DMS153 treated with DMSO at 0.1 percent for 48 hours (cell line): ENCODE results near the gene RANGRF.

ENCODE experiments used
- DNase-seq: peaks from one replicate; lab custom pipeline; 2025; ENCODE audit not compliant: unreplicated experiment; lab: John Stamatoyannopoulos, UW

The RANGRF gene

DNA sequence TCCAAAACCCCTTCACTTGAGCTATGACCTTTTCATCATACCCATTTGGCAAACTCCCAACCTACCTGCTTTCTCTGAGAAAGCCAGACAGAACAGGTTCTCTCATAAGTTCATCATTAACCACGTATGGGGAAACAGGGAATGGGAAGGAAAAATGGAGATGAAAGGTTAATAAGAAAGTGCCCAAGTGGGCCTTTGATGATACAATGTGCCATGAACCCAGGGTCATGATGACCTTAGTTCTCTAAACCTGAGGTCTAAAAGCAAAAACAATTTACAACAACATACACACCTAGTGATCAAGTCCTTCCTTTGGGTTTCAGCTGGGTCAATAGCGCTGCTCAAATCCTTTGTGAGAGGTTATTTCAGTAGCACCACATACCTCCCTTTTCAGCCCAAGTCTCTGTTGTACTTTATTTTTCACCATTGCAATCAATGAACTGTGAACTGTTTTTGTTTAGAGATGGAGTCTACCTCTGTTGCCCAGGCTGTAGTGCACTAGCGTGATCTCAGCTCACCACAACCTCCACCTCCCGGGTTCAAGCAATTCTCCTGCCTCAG lies 14.5 kb upstream of the RANGRF start:
- no peak for DNase-seq

DNA sequence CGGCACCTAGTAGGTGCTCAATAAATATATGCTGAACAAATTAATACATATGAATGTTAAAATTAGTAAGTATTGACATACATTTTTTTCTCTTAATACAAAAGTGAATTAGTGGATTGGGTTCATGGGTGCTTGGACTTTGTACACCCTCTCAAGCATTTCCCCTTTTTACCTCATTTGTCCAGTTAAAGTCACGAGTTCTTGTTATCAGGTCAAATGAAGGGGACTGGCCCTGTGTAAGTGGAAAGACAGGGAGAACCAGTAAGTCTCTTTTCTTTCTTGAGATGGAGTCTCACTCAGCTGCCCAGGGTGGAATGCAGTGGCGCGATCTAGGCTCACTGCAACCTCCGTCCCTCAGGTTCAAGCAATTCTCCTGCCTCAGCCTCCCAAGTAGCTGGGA lies 13.7 kb upstream of the RANGRF start:
- no peak for DNase-seq

DNA sequence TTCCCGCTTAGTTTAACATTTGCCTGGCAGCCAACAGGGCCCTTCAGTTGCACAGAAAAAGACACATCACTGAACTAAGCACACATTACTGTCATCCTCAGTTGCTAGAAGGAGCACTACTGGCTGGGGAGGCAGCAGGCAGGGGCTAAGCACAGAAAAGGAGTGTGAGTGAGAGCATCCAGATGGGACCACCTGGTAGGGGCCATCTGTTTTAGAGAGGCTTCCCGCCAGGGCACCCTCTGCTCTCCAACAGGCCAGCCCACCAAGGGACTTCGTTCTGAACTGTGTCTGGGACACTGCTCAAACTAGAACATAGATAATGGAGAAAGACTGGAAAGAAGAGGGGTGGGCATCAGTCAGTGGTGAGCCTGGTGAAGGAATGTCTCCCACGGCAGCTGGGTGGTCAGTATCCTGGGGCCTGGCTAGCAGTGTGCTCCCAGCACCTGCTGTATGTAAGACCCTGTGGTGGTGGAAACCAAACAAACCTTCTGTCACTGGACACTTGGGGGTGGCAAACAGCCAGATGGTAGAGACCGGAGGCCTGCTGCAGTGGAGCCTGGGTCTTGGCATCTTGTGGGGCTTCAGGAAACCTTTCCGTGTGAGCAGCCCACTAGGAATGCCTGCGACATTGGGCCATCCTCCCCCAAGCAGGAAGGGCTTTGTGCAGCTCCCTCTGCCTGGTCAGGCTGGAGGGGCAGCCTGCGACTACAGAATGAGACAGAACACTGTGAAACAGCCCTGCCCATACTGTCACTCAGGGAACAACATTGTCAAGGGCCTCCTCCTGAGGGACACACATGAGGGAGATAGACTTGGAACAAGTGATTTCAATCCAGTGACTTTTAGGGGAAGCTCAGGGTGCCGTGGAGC lies 12.8 kb upstream of the RANGRF start:
- DNase-seq: no peak

DNA sequence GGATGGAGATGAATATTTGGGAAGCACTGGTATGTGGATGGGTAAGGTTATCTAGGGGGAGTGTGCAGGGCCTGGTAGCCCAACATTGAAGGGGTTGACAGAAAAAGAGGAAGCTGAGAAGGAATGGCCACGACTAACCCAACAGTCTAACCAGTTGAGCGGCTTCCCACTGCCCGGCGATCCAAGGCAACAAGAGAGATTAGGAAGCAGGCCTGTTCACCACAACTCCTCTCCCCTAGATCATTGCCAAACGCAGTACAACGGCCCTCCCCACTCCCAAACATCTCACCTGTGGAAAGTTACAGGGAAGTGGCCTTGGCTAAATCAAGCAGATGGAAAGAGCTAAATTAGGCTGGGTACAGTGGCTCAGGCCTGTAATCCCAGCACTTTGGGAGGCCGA lies 11.2 kb upstream of the RANGRF start:
- DNase-seq: no peak

DNA sequence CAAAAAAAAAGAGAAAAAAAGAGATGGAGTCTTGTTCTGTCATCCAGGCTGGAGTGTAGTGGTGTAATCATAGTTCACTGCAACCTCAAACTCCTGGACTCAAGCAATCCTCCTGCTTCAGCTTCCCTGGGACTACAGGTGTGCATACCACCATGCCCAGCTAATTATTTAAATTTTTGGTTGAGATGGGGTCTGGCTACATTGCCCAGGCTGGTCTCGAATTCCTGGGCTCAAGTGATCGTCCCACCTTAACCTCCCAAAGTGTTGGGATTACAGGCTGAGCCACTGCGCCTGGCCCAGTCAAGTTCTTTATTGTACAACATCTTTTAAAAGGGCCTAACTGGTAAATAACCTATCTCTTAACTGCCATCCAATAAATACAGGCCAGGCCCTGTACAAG lies 6.1 kb upstream of the RANGRF start:
- DNase-seq: no peak

DNA sequence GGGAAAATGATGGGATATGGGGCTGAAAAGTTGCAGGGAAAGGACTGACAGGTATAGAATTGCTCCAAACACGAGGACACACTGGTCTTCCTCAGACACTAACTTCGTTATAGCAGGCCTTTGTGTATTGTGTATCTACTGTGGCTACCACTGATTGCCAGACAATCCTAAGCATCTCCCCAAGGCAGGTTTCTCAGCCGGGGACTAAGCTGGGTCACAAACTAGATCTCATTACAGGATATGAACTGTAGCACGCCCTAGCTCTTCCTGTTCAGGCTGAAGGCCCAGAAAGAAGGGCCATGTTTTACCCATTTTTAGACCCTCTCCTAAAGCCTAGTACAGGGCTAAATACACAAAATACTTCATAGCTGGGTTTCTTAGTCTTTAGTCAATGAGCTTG lies 5.1 kb upstream of the RANGRF start:
- no peak for DNase-seq

DNA sequence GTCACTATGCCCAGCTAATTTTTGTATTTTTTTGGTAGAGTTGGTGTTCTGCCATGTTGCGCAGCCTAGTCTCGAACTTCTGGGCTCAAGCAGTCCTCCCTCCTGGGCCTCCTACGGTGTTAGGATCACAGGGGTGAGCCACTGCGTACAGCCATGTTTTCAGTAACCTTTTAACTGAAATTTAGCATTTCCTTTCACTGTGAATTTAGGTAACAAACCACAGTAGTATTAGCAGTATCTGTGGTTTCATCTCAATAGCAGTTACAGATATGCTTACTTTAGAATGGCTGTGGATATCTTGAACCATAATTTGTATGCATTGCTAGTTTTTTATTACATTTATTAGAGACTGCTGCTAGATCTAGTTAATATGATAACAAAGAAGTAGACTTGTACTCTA lies 4.3 kb upstream of the RANGRF start:
- no peak for DNase-seq

DNA sequence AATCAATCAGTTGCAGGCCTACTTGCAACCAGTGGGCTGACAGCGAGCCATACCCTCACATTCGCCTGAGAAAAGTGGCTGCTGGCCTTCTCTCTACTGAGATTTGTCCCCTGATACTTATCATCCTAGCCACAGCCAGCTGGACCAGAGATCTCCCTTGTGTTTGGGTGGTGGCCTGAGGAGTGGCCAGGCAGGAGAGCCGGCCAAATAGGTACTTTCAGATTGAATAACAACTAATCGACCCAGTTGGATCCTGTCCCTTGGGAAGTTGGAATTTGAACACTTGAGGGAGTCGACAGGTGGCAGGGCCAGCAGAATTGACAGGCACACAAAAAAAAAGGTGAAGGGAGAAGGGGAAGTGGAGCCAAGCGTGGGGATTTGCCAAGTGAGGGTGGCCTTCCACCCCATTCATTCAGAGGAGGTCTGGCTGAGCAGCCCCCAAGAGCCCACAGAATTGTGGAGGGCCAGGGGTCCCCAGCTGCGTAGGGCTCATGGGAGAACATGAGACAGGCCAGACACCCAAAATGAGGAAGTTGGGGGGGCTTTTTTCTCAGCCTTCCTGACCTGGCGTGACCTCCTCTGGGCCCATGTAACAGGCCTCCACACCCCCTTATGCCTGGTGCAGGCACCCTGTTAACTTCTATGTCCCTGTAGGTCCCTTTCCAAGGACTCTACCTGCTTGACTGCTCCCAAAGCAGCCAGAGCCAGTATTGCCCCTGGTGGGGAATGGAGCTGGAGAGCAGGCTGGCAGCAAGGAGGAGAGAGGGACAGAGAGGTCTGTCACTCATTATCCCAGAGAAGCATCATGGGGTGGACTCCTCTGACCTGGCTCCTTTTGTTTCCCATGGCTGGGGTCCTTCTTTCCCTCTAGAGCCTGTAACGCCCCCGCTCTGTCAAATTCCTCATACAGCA lies 2.9 kb upstream of the RANGRF start:
- DNase-seq: no peak

DNA sequence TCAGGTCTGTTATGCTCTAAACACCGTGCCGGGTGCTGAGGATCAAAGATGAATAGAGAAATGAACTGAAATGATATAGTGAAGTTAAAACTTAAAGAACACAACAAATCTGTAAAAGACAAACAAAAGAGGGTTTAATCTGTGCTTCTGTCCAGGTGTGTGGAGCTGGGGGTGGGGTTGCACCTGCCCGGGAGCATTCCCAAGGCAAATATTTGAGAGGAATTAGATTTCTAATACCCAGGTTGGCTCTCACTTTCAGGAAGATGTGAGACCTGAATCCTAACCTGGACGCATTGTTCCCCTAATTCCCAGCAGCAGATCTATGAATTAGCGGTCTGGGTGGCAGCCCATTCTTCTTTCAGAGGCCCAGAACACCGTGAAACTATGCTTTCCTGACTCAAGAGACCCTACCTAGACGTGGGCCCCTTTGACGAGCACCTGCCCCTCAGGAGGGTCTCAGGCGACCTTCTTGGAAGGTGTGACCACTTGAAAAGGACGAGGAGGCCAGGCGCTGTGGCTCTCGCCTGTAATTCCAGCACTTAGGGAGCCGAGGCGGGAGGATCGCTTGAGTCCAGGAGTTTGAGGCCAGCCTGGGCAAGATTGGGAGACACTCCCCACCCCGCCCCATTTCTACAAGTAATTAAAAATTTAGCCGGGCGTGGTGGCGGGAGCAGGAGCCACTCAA lies 677 bp upstream of the RANGRF start:
- no peak for DNase-seq

DNA sequence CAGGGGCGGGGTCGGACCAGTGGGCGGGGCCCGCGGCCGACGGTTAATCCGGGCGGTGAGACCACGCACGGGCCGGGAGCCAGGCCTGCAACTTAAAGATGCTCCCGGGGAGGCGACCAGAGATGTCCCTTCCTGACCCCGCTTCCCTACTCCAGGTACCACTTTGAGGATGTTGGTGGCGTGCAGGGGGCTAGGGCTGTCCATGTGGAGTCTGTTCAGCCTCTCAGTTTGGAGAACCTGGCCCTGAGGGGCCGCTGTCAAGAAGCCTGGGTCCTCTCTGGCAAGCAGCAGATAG lies 580 bp downstream of the RANGRF start:
- DNase-seq: no peak

DNA sequence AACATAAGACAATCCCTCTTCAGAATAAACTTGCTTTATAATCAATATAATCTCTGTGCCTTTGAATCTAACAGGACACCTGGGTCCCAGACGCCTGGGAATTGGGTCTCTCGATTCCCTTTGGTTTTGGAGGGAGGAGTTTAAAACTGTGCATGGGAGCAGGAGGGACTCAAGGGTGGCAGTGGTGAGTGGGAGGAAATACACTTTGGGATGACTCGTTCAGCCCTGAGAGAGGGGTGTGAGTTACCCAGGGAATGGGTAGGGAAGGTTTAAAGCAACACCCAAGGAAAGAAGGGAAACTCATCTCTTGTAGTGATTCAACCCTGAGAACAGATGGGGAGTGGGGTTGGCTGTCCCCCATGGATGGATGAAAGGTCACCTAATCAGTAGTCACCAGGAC lies 1.6 kb downstream of the RANGRF start:
- no peak for DNase-seq

DNA sequence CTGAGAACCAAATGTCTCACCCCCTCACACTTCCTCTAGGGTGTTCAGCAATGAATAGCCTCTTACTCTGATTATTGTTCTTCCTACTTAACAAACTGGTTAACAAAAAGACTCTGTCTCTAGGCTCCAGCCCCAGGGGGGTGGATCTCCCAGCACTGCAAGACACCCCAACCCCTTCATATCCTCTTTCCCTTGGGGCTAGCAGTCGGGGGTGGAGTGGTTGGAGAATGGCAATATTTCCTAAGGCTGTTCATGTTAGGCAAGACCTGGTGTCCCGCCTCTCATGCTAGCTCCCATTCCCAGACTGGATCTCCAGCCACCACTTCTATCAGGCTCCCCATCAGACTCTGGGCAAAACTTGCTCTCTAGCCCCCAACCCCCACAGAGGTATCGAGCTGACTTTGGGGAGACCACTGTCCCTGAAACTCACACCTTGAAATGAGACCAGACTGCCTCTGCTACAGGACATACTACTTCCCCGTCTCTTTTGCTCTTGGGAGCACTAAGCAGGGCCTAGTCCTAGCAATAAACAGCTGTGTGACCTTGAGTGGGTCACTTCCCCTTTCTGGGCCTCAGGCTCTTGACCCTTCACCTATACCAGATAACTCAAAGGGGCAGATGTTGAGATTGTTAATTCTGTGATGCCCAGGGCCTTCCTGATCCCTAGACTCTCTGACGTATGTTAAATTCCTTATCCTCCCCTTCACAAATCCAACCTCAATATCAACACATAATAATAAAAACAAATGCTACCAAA lies 4.3 kb downstream of the RANGRF start:
- DNase-seq: no peak

DNA sequence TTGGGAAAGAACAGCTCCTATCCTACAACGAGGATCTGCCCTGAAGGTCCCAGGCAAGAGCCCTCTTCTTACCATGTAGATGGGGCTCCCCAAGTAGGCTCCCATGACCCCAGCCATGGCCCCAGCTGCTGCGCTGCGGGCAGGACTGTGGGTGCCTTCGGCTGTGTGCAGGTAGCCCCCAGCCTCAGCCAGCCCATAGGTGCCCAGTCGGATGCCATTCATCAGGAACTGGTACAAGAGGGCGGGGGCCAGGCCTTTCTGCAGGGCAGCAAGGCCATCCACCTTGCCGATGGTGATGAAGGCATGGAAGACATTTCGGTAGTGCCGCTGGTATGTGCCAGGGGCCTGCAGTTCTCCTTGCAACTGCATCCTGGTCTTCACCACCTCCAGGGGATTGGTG lies 5.9 kb downstream of the RANGRF start:
- DNase-seq: no peak

DNA sequence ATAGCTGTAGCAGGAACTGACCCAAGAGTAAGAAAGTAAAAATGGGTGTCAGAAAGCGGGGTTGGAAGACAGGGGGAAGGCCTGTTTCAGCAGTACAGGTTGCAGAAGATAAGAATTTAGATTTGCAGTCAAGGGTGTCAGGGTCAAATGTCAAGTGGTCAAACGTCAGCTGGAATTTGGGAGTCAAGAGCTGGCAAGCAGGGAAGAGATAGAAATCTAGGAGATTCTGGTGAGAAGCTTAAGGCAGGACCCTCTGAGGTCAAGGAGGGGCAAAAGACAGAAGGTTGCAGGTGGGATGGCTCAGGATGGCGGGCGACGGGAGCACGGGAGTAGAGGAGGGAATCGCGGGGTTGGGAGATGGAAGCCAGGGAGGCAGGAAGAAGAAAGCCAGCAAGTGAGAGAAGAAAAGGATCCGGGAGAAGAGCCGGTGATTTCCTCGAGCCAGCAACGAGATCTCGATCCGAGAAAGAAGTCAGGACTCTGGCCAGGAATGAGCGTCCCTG lies 6.4 kb downstream of the RANGRF start:
- DNase-seq: no peak

DNA sequence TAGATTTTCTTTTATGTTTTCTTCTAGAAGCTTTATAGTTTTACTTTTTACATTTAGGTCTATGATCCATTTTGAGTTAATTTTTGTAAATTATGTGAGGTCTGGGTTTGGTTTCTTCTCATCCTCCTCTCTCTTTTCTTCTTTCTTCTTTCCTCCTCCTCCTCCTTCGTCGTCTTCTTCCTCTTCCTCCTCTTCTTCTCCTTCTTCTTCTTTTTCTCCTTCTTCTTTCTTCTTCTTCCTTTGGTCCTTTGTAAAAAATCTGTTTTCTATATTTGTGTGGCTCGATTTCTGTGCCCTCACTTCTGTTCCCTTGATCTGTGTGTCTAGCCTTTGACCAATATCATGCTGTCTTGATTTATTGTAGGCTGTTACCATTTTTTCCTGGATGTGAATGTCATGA lies 11.8 kb downstream of the RANGRF start:
- no peak for DNase-seq

DNA sequence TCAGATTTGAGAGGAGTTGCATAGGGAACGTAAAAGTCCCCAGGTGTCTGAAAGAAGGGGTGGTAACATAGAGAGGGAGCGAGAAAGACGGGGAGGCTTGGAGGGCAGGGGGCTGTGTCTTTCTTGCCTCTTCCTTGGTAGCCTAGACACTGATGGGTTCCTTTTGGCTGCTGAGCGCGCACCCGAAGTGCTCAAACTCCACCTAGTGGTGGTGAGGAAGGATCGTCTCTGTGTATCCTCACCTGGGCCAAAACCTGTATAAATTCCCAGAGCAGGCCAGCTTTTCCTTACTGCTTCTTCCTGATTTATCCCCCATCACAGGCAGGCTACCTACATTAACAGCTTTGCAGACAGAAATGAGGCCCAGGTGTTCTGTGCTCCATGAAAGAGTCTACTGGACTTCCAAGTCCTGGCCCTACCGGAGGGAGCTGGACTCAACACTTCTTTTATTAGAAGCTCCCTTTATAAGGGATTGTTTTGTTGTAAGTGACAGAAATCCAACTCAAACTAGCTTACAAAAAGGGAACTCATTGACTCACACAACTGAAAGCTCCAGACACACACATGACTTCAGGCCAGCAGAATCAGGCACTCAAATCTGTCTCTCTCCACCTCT lies 12.3 kb downstream of the RANGRF start:
- DNase-seq: peak; percentile 7

DNA sequence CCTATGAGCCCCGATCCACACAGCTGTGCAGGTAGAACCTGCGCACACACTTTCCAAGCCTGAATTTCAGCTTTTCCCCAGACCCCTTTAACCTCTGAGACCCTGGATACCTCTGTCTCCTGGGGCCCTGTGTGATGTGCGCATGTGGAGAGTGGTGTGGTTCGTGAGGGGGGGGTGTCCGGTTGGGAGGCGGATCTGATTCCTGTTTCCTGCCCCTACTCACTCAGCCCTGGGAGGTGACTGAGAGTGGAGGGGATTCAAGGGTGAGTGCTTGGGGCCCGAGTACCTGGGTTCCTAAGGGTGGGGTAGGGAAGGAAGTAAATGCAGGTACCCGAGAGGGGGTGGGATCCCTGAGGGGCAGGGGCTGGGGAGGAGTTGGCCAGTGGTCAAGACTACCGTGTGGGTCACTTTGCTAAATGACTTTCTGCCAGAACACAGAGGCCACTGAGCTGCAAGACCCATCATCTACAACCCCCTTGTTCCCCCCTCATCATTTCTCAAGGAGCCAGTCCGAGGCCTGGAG lies 22.2 kb downstream of the RANGRF start:
- DNase-seq: no peak

DNA sequence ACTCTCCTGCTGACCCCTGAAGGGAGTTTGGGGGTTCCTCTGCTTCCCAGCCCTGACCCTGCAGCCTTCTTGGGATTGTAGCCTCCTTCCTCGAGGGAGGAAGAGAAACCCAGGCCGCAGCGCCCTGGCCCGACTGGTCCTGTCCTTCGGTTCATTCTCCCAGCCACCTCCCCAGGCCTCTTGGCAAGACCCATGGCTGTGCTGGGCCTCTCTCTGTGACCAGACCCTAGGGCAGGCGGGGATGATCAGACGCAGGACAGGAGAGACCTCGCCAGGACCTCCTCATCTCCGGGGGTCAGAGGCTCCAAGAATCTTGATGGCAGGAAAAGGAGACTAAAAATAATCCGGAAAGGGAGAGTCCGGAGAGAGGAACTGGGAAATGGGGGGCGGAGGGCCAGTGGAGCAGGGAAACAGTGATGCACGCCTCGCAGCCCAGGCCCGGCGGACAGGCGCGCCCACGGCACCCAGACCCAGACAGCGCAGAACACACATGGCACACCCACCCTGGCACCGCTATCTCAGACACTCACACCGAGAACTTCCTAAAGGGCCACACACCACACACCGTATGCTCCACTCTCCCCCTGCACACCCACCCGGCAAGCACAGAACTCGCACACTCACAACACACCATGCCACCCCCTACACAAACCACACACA lies 22.8 kb downstream of the RANGRF start:
- no peak for DNase-seq

DNA sequence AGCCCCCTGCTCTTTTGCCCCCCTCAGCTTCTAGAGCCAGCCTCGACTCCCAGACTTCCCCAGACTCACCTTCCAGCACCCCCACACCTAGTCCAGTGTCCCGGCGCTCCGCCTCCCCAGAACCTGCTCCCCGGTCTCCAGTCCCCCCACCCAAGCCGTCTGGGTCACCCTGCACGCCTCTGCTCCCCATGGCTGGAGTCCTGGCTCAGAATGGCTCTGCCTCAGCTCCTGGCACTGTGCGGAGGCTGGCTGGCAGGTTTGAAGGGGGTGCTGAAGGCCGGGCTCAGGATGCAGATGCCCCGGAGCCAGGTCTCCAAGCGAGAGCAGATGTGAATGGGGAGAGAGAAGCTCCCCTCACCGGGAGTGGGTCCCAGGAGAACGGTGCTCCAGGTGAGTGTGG lies 23.8 kb downstream of the RANGRF start:
- DNase-seq: no peak
